ENCODE data around the gene IL17REL. TPM values are rescaled to one million over a fixed set of nuclear protein-coding genes. Genes with fewer than 3 reads are reported as not detected.

The IL17REL gene
- total and polyA plus RNA-seq, 2 of the 13 experiments (the other 11 are each of a cell fraction or from before 2014, with no cell fraction given), result not detected

DNA sequence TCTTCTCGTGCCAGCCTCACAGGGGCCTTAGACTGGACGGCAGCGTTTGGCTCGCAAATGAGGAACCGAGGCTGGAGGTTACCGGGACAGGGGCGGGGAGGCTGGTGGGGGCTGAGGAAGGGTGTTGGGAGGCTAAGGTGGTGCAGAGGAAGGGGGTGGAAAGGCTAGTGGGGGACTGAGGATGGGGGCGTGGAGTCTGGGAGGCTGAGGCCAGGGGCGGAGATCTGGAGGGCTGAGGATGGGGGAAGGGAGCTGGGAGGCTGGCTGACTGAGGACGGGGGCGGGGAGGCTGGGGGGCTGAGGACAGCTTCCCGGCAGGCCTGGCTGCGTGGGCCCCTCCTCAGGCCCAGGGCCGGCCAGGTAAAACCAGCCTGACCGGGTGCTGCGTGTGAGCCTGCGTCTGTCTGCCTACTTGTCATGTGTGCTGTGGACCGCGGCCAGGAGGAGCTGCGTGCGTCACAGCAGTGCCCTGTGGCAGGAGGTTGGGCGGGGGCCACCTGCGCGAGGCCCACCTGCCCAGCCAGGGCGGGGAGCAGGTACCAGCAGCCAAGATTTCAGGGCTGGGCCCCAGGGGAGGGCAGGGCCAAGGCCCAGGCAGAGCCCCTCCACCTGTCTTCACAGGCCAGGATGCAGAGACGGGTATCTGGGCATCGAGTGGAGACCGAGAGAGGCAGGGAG lies 61.4 kb downstream of the IL17REL start (continued):
- TF ChIP-seq ZNF121 (CRISPR knock-in tag; IDR thresholded peaks at IDR 0.05), result no peak
- peak; percentile 60; the same call in 1 of the 2 replicates for TF ChIP-seq ZNF616 (CRISPR knock-in tag; IDR thresholded peaks at IDR 0.05; ENCODE audit: low read depth)
- TF ChIP-seq ZNF337 (CRISPR knock-in tag; IDR thresholded peaks at IDR 0.05; ENCODE audit: borderline replicate concordance, low read depth), result no peak
- TF ChIP-seq XBP1 (CRISPR knock-in tag; IDR thresholded peaks at IDR 0.05), result no peak
- no peak for TF ChIP-seq ZNF256 (CRISPR knock-in tag; conservative IDR thresholded peaks at IDR 0.05)
- TF ChIP-seq, protein P1, sequence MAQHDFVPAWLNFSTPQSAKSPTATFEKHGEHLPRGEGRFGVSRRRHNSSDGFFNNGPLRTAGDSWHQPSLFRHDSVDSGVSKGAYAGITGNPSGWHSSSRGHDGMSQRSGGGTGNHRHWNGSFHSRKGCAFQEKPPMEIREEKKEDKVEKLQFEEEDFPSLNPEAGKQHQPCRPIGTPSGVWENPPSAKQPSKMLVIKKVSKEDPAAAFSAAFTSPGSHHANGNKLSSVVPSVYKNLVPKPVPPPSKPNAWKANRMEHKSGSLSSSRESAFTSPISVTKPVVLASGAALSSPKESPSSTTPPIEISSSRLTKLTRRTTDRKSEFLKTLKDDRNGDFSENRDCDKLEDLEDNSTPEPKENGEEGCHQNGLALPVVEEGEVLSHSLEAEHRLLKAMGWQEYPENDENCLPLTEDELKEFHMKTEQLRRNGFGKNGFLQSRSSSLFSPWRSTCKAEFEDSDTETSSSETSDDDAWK (CRISPR knock-in tag; IDR thresholded peaks at IDR 0.05), result no peak
- no peak for TF ChIP-seq MAFF (IDR thresholded peaks at IDR 0.05; ENCODE audit: low read depth, low read length)
- no peak for TF ChIP-seq REL (CRISPR knock-in tag; conservative IDR thresholded peaks at IDR 0.05)
- peak; percentile 54 for TF ChIP-seq HNRNPK (IDR thresholded peaks at IDR 0.05; ENCODE audit: low read depth, low read length, poor library complexity, severe bottlenecking)
- no peak for TF ChIP-seq ZNF644 (CRISPR knock-in tag; IDR thresholded peaks at IDR 0.05; ENCODE audit: low read depth)
- peak; percentile 56; the same call in 1 of the 2 replicates for TF ChIP-seq ZNF563 (CRISPR knock-in tag; IDR thresholded peaks at IDR 0.05)
- no peak; the same call in 1 of the 2 replicates for TF ChIP-seq NRL (CRISPR knock-in tag; IDR thresholded peaks at IDR 0.05; ENCODE audit: borderline replicate concordance)
- no peak for TF ChIP-seq ZNF782 (CRISPR knock-in tag; IDR thresholded peaks at IDR 0.05; ENCODE audit: borderline replicate concordance)
- TF ChIP-seq PLRG1 (conservative IDR thresholded peaks at IDR 0.05), result no peak
- no peak for TF ChIP-seq NR1H2 (CRISPR knock-in tag; IDR thresholded peaks at IDR 0.05; ENCODE audit: borderline replicate concordance, low read depth)
- no peak for TF ChIP-seq HDAC2 (CRISPR knock-in tag; IDR thresholded peaks at IDR 0.05)
- TF ChIP-seq KDM4B (CRISPR knock-in tag; IDR thresholded peaks at IDR 0.05), result no peak
- no peak for TF ChIP-seq POLR2AphosphoS2 (IDR thresholded peaks at IDR 0.05; ENCODE audit: low read depth, low read length)
- TF ChIP-seq ZFP36L2 (CRISPR knock-in tag; IDR thresholded peaks at IDR 0.05), result no peak
- peak; percentile 82 for TF ChIP-seq ZNF607 (CRISPR knock-in tag; IDR thresholded peaks at IDR 0.05; ENCODE audit: borderline replicate concordance)
- peak; percentile 47; the same call in 1 of the 2 replicates for TF ChIP-seq ZNF768 (CRISPR knock-in tag; IDR thresholded peaks at IDR 0.05)
- no peak for TF ChIP-seq ZMYM2 (CRISPR knock-in tag; IDR thresholded peaks at IDR 0.05)
- TF ChIP-seq TGIF2 (CRISPR knock-in tag; IDR thresholded peaks at IDR 0.05), result peak; percentile 50; the same call in 1 of the 2 replicates
- no peak for TF ChIP-seq SMAD1 (CRISPR knock-in tag; IDR thresholded peaks at IDR 0.05; ENCODE audit: borderline replicate concordance, low read depth)
- no peak for TF ChIP-seq WIZ (CRISPR knock-in tag; IDR thresholded peaks at IDR 0.05)
- TF ChIP-seq SIX4 (CRISPR knock-in tag; IDR thresholded peaks at IDR 0.05), result no peak
- TF ChIP-seq, protein P2, sequence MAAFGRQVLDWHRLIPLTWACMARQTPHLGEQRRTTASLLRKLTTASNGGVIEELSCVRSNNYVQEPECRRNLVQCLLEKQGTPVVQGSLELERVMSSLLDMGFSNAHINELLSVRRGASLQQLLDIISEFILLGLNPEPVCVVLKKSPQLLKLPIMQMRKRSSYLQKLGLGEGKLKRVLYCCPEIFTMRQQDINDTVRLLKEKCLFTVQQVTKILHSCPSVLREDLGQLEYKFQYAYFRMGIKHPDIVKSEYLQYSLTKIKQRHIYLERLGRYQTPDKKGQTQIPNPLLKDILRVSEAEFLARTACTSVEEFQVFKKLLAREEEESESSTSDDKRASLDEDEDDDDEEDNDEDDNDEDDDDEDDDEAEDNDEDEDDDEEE (CRISPR knock-in tag; IDR thresholded peaks at IDR 0.05), result 0 out of 2 replicates have a peak, but pooled peaks have one; percentile 34
- TF ChIP-seq ZNF264 (CRISPR knock-in tag; IDR thresholded peaks at IDR 0.05), result no peak
- TF ChIP-seq FOXP1 (IDR thresholded peaks at IDR 0.05), result no peak
- TF ChIP-seq FOXP1 (CRISPR knock-in tag; IDR thresholded peaks at IDR 0.05), result no peak
- no peak for TF ChIP-seq ZFYVE20 (CRISPR knock-in tag; IDR thresholded peaks at IDR 0.05; ENCODE audit: borderline replicate concordance, low read depth)
- no peak for TF ChIP-seq ZBTB7B (CRISPR knock-in tag; IDR thresholded peaks at IDR 0.05)

Measured in HepG2 (cell line).